Stimulated activated CD4-positive, alpha-beta T cell treated with anti-CD3 and anti-CD28 coated beads, Interleukin-2, amount 100 ng/mL, for 24 hours (primary cell): ENCODE results near the gene RPAP2.
A peak's percentile ranks its signal among the peaks of the same experiment; 100 is the strongest.
"Not testable (repeated sequence)": the region's sequence is repeated elsewhere in the genome, so short reads cannot be mapped to it uniquely, and the experiment has no call there.

Experiments used
- DNase-seq, 2 donors: peaks; one replicate each; pipeline ENCODE4 v3.0.0-alpha.2; 2020

Gene RPAP2

DNA sequence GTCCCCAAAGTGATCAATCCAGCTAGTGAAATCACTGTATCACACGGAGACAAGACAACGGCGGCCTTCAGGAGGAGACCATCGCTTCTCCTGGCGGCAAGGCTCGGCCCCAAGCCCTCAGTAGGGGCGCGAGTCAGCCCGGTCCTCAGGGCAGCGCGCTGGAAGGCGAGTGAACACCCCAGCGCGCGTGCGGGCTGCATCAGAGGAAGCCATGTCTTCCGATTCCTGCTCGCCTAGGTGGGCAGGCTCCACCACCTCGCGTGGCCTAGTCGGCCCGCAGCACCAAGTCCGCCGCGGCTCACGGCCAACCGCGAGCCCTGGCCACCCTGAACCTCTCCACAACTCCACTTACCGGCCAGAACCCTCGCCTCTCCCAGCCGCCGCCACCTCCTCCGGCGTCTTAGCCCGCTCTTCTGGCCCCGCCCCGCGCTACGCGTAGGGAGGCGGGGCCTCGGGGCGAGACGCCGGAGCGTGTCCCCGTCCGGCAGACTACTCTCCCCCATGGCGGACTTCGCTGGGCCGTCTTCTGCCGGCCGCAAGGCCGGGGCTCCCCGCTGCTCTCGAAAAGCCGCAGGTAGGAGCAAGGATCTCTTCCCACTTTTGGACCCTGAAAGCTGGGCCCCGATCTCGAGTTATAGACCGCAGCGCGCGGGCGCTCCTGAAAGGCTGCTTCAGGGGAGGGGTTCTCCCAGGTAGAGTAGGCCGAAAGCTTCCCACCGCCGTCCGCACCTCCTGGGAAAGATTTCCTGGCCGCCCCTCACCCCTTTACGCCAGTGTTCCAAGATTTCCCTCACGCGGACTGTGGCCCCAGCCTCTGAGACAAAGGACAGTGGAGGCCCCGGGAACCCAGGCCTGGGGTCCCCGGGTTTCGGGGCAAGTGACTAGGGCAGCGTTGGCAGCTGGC, at the start of gene RPAP2, which contains the start of gene GLMN:
Gene RPAP2 (plus strand): TSS at position 487 of the 904 bp plus-strand sequence. CDS start 15 bp downstream, at position 502.
Gene GLMN (minus strand): TSS at position 415 of the 904 bp plus-strand sequence. CDS start 988 bp downstream, outside the sequence.
- DNase-seq = peak; percentile 74 to 79

DNA sequence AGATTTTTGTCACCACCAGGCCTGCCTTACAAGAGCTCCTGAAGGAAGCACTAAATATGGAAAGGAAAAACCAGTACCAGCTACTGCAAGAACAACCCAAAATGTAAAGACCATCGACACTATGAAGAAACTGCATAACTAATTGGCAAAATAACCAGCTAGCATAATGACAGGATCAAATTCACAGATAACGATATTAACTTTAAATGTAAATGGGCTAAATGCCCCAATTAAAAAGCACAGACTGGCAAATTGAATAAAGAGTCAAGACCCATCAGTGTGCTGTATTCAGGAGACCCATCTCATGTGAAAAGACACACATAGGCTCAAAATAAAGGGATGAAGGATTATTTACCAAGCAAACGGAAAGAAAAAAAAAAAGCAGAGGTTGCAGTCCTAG, 44.1 kb upstream of the RPAP2 start:
- not testable (repeated sequence) for DNase-seq

DNA sequence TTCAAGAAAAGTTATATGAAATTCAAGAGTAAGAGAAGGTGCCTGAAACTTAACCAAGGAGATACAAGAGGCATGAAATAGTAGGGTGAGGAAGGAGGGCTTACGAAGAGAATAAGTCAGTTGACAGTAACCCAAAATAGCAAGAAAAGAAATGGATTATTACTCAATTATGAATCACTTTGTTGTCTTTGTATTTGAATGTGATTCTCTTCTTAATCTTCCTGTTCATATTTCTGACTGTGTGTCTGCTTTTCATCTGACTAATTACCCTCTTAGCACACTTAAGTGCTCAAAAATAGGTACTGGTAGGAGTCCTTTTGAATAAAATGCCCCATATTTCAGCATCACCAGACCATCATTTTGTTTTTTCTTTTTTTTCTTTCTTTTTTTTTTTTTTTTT, 39.5 kb upstream of the RPAP2 start:
- DNase-seq = no peak

DNA sequence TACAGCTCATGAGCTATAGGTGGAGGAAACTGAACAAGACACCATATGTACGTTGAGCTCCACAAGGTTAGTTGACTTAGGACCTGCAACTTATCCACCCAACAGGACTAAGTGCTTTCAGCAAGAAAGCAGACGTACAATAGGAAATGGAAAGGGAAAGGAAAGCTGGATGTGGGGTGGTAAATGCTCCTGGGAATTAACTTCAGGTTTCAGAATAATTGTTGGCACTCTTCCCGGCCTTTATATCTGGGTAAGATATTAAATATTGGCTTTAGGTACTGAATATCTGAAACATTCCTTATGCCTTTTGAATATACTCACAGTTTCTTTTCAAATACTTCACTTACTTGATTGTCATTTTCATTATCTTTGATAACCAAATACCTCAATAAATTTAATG, 36.3 kb upstream of the RPAP2 start:
- no peak for DNase-seq

DNA sequence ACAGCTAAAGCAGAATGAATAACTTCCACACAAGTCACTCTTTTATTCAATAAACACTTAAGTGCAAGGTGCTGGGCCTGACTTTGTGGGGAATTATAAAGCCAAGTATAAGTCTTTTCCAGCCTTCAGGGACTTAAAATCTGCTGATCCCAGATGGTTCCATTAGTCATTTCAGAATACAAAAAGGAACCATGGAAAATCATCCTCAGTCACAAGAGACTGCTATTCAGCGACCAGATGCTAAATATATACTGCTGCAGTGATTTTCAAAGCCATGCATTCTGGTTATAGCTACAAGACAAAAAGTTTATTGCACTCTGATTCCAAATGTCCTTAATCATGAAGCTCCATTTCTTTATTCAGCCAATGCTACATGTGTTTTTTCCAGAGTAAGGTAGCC, 25.8 kb upstream of the RPAP2 start:
- DNase-seq = no peak

DNA sequence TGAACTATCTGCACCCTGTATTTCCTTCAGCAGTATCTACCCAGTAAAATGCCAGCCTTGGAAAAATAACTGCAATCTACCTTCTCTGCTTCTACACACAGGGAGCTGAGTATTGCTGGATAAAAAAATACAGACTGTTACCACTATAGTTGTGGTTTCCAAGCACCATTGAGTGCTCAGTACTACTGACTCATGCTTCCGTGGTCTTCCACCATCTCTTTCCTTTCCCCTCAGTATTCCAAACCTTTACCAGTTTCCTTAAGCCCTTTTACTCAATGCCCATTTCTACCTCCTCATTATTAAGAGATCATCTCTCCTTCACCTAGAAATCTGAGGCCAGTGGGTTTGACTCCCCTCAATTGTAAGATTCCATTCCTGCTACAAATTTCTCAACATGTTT, 23.9 kb upstream of the RPAP2 start:
- DNase-seq = no peak

DNA sequence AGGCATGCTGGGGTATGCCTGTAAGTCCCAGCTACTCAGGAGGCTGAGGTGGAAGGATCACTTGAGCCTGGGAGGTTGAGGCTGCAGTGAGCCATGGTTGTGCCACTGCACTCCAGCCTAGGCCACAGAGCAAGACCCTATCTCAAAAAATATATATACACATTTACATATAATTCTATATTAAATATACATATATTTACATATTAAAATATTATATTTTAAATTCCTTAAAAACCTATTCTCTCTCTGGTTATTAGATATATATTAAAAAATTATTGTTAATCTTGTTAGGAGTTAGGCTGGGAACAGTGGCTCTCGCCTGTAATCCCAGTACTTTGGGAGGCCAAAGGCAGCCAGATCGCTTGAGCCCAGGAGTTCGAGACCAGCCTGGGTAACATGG, 22.8 kb upstream of the RPAP2 start:
- no peak for DNase-seq

DNA sequence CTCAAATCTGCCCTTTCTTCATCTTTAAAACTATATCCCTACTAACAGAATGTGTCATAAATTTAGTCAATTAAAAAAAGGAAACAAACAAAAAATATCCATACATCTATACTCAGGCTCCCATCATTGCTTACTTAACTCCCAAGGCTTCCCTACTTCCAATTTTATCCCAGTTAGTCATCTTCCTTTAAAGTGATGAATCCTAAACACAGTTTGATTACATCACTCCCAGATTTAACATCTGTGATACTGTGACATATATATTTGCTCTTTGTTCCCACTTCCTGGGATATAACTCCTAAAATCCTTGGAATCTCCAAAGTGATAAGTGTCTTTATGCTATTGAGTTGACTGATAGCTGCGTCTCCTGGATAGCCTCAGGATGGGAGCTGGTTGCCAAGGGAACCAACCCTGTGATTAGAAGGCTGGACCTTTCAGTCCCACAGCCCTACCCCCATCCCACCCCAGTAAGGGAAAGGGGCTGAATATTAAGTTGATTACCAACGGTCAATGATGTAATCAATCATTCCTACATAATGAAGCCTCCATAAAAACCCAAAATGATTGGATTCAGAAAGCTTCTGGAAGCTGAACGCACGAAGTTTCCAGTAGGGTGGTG, 21.6 kb upstream of the RPAP2 start:
- DNase-seq = no peak

DNA sequence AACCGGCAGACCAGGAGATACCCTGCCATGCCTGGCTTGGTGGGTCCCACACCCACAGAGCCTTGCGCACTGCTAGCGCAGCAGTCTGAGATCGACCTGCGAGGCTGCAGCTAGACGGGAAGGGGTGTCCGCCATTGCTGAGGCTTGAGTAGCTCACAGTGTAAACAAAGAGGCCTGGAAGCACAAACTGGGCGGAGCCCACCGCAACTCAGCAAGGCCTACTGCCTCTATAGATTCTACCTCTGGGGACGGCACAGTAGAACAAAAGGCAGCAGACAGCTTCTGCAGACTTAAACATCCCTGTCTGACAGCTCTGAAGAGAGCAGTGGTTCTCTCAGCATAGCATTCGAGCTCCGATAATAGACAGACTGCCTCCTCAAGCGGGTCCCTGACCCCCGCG, 19.1 kb upstream of the RPAP2 start:
- not testable (repeated sequence) for DNase-seq

DNA sequence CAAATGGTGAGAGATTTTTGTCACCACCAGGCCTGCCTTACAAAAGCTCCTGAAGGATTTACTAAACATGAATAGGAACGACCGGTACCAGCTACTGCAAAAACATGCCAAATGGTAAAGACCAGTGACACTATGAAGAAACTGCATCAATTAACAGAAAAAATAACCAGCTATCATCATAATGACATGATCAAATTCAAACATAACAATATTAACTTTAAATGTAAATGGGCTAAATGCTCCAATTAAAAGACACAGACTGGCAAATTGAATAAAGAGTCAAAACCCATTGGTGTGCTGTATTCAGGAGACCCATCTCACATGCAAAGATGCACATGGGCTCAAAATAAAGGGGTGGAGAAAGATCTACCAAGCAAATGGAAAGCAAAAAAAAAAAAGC, 17.4 kb upstream of the RPAP2 start:
- DNase-seq = not testable (repeated sequence)

DNA sequence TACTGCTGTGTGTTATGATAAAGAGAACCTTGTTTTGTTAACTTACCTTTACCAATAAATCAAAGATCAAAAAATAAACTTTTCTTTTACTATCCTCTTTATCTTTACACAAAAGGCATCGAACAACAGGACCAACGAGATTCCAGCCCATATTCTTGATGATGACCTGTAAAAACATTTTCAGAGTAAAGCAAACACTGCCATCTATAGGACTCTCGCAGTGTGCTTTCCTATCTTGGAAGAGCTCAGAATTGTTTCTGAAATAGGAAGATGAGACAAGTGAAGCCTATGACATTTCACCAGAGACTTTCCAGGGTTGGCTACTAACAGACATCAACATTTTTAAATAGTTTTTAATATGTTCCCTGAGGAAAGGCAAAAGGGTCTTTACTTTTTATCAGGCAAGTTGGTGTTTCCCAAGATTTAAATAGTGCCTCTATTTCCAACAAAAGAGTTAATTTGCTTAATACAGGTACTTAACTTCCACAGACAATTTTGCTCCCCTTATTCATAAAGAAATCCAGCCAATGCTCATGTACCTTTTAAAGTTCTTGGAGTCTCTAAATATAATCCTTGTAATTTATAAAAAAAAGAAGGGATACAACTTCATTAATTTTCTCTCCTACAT, 7.4 kb upstream of the RPAP2 start:
- DNase-seq = no peak

DNA sequence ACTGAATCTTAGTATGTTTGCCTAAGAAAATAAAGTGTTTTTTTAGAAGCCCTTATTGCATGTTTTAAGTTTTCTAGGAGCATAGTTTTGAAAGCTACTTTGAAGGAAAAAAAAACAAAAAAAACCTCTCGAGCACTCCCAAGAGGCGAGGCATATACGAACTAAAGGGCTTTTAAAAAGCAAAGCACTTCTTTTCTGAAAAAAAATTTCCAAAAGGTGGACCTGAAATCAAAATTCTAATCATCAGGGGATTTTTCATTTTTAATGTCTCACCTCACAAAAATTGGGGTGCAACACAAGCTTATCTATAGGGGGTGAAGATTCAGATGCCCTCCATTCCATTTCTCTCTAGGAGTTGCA, 666 bp upstream of the RPAP2 start:
- no peak for DNase-seq

DNA sequence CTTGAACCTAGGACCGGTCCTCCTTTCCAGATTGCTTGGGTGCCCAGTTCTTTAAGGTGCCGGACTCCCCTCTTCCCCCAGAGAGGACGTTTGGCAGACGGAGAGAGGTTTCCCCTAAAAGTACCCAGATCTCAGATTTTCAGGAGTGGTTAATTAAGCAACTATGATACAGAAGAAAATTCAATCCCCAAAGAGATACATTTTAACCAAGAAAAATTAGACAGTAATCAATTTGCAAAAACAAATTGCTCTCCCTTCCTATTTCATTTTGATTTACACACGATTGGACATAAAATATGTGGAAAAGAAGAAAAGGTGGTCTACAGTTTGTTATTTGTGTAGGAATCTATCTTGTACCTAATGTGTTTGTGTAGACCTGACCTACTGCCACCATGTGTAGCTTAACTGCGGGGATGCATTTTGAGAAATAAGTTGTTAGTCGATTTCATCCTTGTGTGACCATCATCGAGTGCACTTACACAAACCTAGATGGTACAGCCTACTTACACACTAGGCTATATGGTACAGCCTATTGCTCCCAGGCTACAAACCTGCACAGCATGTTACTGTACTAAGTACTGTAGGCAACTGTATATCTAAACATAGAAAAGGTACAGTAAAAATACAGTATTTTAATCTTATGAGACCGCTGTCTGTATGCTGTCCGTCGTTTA, 755 bp downstream of the RPAP2 start:
- DNase-seq = no peak

DNA sequence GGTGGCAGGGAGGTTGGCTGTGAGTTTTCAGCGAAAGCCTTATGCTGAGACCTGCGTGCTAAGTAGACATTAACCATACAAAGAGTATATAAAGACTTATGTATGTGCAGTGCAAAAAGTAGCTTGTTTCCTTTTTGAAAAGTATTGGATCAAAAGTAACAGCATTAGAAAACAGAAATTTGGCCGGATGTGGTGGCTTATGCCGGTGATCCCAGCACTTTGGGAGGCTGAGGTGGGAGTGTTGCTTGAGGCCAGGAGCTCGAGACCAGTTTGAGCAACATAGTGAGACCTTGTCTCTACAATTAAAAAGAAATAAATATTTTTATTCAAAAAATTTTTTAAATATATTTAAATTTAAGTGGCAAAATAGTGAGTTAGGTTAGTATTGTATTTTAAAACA, 2.2 kb downstream of the RPAP2 start:
- no peak for DNase-seq

DNA sequence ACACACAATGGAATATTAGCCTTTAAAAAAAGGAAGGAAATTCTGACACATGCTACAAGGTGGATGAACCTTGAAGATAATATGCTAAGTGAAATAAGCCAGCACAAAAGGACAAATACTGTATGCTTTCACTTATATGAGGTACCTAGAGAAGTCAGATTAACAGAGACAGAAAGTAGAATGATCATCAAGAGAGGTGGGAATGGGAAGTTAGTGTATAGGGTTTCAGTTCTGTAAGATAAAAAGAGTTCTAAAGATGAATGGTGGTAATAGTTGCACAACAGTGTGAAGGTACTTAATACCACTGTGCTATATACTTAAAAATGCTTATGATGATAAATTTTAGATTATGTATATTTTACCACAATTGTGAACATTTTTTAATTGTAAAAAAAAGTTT, 7.2 kb downstream of the RPAP2 start:
- DNase-seq = no peak

DNA sequence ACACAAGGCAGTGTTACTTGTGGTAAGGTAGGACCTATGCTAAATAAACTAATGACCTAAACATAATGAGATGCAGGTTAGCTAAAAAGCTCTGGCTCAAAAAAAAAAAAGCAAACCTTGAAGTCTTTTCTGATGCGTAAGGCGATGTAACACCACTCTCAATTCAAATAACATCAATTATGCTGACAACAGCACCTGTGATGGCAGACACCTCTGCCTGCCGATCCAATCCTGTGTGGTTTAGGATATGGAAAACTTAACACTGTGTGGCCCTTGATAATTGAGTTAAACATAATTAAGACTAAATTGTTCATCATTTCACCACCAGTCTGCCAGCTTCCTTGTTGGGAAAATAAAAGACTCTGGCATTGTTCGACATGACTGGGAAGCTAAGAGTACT, 9.1 kb downstream of the RPAP2 start:
- no peak for DNase-seq

DNA sequence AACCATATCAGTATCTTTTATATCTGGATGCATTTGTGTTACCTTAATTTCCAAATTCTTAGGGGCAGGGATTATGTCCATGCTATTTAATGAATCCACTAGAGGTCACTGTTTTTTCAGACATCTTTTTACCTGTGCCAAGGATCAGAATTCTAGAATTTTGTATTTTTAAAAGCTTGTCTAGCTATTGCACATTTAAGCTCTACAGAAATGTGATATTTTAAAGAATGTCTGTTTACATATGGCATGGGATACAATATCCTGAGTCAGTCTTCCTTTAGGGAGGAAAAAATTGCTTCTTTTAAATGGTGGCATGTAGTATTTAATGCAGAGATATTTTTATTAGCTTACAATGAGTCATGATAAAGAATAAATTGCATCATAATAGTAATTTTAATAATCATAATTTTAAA, 11.3 kb downstream of the RPAP2 start:
- no peak for DNase-seq

DNA sequence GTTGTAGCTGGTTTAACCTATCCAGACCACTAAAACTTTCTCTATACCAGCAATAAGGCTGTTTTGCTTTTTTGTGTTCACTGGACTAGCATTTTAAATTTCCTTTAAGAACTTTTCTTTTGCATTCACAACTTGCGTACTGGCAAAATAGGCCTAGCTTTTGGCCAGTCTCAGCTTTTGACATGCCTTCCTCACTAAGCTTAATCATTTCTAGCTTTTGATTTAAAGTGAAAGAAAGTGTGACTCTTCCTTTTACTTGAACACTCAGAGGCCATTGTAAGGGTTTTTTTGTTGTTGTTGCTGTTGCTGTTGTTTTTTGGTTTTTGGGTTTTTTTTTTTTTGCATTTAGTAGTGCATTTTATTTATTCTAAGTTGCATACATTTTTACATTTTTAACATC, 15.2 kb downstream of the RPAP2 start:
- DNase-seq = no peak

DNA sequence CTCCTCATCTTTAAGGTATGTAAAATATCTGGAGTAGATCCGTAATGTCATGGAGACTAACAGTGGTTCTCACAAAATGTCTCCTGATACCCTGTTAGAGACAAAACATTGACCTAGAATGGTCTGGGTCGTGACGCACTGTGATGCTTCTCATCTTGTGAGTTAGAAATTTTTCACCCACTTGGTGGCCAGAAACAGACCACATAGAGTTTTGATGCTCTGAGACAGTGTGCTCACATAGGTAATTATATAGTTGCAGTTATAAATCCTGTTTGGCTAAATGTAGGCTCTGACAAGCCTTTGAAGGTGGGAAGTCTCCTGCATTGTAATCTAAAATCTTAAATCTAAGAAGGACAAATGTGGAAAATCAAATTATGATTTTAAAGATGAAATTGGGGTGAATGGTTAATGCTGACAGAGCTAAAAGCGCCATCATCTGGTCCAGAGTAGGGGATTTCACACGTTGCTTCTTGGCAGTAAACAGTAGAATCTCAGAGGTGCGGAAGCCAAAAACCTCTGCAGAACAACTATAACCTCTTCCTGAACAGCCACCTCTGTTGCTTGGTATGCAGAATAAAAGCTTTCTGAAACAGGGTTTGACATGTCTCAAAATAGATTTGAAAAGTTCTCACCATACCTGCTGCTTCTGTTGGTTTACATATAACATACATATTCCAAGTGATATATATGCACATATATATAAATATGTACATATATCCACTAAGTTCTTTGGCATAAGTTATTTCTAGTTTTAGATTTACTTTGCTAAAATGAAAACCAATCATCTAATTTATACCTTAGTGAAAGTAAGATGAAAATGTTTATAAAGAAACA, 17.1 kb downstream of the RPAP2 start:
- DNase-seq = peak in 1 of 2 donors; percentile 29

DNA sequence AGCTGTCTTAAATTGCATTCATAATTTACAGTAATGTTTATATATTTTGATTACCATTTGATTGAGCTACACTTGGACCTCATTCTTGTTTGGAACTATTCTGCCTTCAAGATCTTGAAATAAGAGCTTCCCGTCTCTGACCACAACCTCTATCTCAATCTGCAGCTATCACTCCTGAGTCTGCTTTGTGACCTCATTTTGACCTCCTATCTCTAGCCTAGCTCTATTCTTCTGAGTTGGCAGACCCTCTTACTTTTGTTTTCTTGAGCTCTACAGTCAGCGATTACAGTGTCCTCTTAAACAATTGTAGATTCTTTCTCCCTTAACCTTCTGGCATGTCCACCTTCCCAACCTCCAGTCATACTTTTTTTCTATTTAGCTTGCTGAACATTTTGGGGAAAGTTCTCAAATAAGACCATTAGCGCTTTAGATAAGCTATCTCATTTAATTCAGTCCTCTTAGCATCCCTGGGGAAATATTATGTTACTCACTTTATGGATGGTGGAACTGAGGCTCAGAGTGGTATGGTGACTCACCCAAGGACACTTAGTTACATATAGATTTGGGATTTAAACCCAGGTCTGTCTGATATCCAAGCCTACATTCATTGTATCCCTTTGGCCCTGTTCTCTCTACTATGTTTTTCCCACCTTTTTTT, 19.1 kb downstream of the RPAP2 start:
- no peak for DNase-seq
